ENCODE data around the gene RALGPS1.

DNA sequence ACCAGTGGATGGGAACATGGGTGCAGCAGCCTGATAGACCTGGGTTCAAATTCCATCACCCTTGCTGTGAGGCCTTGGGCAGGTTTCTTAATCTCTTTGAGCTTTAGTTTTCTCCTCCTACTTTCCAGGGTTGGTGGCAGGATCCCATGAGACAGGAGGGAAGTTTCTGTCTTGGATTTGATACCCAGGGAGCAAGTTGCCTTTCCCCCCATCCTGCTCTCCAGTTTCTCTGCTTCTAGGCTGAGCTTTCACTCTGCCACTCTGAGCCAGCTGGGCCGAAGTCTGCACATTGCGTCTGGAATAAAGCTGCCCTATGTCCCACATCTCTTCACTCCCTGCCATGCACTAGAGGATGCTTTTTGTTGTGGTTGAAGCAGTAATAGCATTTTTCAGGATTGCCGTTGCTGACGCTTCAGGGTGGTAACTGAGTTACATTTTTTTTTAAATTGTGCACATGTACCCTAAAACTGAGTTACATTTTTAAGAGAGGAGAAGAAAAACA lies 248.3 kb downstream of the RALGPS1 start:
- TF ChIP-seq, protein P1, sequence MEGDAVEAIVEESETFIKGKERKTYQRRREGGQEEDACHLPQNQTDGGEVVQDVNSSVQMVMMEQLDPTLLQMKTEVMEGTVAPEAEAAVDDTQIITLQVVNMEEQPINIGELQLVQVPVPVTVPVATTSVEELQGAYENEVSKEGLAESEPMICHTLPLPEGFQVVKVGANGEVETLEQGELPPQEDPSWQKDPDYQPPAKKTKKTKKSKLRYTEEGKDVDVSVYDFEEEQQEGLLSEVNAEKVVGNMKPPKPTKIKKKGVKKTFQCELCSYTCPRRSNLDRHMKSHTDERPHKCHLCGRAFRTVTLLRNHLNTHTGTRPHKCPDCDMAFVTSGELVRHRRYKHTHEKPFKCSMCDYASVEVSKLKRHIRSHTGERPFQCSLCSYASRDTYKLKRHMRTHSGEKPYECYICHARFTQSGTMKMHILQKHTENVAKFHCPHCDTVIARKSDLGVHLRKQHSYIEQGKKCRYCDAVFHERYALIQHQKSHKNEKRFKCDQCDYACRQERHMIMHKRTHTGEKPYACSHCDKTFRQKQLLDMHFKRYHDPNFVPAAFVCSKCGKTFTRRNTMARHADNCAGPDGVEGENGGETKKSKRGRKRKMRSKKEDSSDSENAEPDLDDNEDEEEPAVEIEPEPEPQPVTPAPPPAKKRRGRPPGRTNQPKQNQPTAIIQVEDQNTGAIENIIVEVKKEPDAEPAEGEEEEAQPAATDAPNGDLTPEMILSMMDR (IDR thresholded peaks at IDR 0.05) = no peak
- TF ChIP-seq POLR2AphosphoS5 (IDR thresholded peaks at IDR 0.05) = no peak
